GM21723 (cell line): ENCODE data around the gene PDE1A.
A peak's percentile ranks its signal among the peaks of the same experiment; 100 is the strongest.
"Not testable (repeated sequence)": the region's sequence is repeated elsewhere in the genome, so short reads cannot be mapped to it uniquely, and the experiment has no call there.

Experiments
- ATAC-seq: cut with Tn5 transposase; IDR thresholded peaks from one replicate; pipeline ENCODE4 v1.9.1; 2021; ENCODE audit warnings: mild to moderate bottlenecking, moderate library complexity; ENCODE audit not compliant: unreplicated experiment

The PDE1A gene

GRCh38 chr2:182281276-182281675 lies 145.6 kb downstream of the PDE1A start:
- ATAC-seq, result no peak

- ATAC-seq, result no peak
Measured at GRCh38 chr2:182280118-182280517, 146.7 kb downstream of the PDE1A start.

DNA sequence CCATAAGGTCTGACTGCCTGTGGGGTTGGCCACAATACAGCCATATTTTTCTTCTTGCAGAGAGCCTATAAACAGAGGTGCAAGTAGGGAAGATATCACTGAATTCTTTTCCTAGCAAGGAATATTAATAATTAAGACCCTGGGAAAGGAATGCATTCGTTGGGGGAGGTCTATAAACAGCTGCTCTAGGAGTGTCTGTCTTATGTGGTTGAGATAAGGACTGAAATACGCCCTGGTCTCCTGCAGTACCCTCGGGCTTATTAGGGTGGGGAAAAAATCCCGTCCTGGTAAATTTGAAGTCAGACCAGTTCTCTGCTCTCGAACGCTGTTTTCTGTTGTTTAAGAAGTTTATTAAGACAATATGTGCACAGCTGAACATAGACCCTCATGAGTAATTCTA lies 150.2 kb downstream of the PDE1A start:
- not testable (repeated sequence) for ATAC-seq

DNA sequence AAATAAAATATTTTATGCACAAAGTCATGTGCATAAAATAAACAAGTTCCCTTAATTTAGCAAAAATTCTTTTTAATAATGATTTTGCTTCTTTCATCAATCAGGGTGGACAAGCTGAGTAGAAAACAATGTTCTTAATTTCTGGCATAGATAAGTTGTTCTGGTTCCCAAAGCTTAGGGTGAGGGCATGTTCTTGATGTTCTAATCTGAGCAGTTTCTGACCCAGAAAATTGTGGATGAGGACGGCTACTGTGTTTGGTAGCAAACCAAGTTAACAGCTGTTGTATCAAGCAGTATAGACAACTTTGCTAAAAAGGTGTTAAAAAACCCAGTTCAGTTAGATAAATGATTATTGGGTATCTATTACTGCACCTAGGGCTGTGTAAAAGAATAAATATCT lies 158.9 kb downstream of the PDE1A start:
- ATAC-seq, result no peak

GRCh38 chr2:182266909-182267308 lies 159.9 kb downstream of the PDE1A start:
- ATAC-seq, result no peak

DNA sequence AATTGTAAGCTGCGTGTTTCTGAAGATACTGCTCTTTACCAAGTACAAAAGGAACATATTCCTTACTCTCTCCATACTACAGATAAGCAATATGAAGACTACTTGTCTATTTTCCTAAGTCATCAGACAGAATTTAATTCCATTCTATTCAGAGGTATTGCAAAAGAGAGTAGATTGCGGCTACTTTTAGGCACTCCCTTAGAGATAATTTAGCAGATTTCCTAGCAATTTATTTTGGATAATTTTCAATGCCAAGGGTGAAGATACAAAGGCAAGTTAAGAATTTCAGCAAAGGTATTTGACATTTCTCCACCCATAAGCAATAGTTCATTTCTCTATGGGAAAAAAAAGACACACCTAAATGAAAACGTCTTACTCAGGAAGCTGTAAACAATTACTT lies 161.1 kb downstream of the PDE1A start:
- no peak for ATAC-seq

GRCh38 chr2:182261860-182262387 lies 164.9 kb downstream of the PDE1A start:
- ATAC-seq, result no peak

DNA sequence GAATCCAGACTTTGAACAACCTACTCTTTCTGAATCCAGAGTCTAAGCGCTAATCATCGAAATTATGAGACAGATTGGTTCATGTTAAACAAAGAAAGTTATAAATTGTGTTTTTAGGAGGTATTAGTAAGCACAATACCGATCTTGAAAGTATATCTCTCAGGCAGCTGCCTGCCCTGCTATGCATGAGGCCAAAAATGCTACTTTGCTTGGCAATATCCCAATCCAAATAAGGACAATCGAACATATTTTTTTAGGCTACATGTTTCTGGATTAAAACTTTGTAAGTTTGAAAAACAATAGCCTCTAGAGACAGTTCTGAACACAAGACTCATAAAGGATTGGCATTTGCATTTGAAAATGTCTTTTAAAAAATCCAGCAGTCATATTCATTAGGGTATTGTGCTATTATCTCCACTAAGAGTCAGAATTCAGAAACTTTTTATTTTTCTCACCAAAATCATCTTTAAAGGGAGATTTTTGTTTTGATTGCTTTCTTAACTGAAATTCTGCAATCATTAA lies 167.1 kb downstream of the PDE1A start:
- ATAC-seq, result no peak

DNA sequence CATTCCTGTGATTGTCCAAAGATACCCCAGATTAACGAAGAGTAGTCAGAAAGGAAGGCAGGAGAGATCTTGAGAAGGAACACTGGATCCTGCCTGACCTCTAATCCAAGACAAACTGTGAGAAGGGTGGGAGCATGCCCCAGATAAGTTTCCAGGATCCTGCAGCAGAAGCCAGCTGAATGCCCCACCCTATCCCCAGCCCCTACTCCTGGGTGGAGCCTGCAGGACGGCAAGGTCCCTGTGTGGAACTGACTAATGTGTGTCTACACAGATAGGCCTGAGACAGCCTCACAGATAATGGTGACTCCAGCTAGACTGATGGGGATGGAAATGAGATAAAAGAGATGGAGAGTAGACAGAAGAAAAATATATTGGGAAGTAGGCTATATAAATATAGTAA lies 174.3 kb downstream of the PDE1A start:
- ATAC-seq, result no peak

DNA sequence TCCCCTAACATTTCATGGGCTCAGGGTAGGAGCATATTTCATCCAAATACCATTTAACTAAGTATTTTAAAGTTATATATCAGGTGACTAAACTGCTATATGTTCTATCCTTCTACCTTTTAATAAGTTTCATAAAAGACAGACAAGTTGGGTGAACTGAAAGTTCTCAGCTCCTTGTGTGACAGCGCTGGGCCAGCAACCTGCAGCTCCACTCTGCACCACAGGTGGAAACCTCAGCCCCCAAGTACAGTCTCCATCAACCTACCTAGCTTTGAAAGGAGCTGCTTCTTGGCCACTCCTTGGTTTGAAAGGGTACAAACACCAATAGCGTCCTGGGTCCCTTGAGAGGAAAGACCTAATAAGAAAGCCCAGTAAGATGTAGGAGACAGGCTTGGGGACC lies 177.9 kb downstream of the PDE1A start:
- ATAC-seq, result no peak

DNA sequence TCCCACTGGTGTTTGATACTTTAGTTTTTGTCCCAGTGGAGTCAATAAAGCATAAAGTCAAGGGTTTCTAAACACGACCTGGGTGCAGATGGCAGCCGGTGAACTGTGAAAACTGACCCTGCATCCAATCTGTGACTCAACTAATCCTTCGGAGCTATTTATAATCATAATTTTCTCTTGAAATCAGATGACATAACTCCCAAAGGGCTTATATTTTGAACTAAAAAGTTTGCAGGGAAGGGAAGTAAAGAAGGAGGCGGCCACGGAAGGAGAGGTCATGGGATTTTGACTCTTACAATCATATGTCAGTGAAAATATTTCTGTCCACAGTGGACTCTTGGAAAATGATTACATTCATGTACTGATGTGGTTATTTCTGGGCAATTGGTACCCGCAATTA lies 178.5 kb downstream of the PDE1A start:
- no peak for ATAC-seq

- no peak for ATAC-seq
Measured at GRCh38 chr2:182247831-182248230, 179.0 kb downstream of the PDE1A start.

- ATAC-seq, result no peak
Measured at GRCh38 chr2:182245963-182246362, 180.9 kb downstream of the PDE1A start.

GRCh38 chr2:182242609-182243008 lies 184.2 kb downstream of the PDE1A start:
- no peak for ATAC-seq

DNA sequence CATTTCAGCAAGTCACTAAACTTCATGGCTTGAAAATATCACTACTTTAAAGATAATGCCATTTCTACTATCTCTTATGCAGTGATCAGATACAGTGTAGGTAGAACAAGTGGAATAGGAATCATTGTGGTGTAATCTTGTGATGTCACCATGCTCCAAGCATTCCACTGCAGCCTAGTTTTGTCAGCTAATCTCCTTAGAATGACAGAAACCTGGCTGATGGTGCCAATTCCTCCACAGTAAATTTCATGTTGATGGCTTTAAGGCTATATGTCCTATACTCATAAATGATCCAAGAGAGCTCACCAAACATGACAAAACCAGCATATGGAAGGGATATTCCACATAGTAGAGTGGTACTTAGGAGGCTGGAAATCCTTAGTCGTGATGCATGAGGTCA lies 184.9 kb downstream of the PDE1A start:
- ATAC-seq, result no peak

GRCh38 chr2:182240862-182241371 lies 185.9 kb downstream of the PDE1A start:
- peak; percentile 100 for ATAC-seq

DNA sequence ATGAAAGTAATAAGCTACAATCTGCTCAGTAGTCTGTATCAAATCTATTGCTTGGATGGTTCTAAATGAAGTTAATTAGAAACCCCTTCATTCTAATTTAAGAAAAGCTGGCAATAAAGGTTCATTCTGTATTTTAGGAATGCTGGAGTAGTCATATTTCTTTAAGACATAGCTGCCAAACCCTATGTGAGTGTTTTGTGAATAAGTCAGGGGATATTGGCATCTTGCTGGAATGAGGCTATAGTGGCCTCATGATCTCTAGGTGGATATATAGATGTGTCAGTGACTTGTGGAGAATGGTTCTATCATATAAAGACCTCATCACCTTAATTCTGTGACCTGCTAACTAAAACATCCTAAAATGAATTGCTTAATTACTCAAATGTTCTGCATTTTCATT lies 196.3 kb downstream of the PDE1A start:
- no peak for ATAC-seq

DNA sequence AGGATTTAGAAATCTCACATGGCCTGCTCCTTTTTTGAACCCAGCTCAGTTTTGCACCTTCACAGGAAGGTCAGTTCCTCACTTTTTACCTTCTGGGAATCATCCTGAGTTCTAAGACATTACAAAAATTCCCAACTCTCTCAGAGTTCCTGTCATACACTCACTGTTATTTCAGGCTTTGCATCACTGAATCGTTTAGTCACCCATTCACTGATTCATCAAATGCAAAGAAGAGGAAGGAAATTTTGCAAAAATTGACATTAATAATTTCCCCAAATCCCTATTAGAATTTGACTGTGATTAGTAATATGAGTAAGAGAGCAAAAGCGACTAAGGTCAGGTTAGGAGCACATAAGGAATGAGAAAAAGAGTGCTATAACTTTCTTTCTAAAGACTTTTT lies 197.5 kb downstream of the PDE1A start:
- no peak for ATAC-seq

GRCh38 chr2:182228741-182229140 lies 198.1 kb downstream of the PDE1A start:
- ATAC-seq, result no peak

DNA sequence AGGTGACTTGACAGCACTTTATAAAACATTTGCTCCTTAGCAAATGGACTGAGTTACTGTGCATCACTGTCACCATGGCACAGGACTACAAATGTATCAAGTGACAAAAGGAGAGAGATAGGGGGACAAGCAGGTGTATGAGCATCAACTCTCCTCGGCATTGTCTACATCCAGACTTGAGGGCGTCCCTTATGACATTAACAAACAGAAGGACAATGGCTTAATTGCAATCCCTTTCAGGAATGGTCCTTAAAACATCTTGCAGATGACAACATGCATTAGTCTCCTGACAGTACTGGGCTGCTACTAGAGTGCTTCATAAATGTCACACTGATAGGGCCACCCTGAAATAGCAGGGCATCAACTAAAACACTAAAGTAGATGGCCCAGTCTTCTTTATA lies 198.8 kb downstream of the PDE1A start:
- ATAC-seq, result no peak

DNA sequence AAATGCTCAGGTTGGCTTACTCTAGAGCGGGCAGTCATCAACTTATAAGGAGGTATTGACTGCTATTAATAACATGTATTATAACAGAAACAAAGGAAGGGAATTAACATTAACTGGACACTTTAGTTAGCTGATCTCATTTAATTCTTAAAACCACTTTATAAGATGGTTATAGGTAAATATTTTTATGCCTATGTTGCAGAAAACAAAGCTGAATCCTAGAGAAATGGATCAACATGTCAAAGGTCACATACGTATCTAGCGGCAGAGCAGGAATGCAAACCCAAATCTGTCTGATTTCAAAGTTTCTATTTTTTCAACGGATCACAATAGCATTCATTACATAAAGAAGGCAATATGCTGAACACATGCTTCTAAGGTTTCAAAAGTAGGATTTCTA lies 200.0 kb downstream of the PDE1A start:
- ATAC-seq, result no peak

DNA sequence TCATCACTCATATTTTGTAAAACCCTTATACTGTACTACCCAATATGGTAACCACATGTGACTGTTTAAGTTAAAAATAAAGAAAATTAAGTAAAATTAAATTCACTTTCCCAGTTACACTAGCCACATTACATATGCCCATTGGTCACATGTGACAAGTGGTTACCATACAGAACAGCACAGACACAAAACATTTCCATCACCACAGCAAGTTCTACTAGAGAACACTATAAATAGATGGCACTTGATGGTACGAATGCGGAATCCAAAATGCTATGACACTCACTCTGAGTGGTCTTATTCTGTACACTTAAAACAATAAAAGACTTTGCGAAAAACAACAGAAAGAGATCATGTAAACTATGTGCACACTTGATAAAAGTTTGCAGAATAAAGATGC lies 202.2 kb downstream of the PDE1A start:
- no peak for ATAC-seq

GRCh38 chr2:182220998-182221397 lies 205.8 kb downstream of the PDE1A start:
- no peak for ATAC-seq
